ENCODE measurements around the gene NCKAP5. TPM values are rescaled to one million over a fixed set of nuclear protein-coding genes. Genes with fewer than 3 reads are reported as not detected.

Gene NCKAP5
- total RNA-seq (2022; extraction: Qiagen RNA extraction; ENCODE audit: low read depth): 0.76 to 1.7 TPM (median 1.3 TPM) in 5 replicates

DNA sequence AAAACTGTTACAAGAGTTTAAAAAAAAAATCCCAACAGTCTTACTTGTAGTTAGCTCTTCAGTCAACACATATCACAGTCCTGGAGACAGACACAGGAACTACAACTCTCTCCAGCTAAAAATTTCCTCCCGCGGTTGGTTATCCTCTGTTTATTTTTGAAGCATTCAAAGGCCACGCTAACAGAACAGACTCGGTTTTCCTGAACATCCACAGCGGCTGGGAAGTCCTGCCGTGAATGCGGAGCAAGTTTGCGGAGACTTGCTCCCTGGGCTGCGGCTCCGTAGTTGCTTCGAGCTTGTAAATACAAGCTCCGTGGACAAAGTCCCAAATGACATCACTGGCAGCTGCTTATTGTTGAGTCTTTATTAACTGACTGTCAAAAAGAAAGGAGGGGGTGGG, at the start of gene NCKAP5:
NCKAP5 (minus strand) TSS at position 292 of the 400 bp plus-strand sequence. CDS start 50,937 bp downstream, outside the sequence.

GRCh38 chr2:132669908-132670495, 898.3 kb downstream of the NCKAP5 start, which contains the start of gene LYPD1:
Gene LYPD1 (minus strand): TSS chr2:132670205. CDS start chr2:132669932, 273 bp downstream.

